Subcutaneous adipose tissue (tissue), 4 donors: ENCODE data around the gene E2F4. TPM values are rescaled to one million over a fixed set of nuclear protein-coding genes. Genes with fewer than 3 reads are reported as not detected.

Source experiments
- CTCF ChIP-seq: fragments of 450-650 bp; IDR thresholded peaks from one replicate; pipeline ENCODE4 v1.5.1; 2016; ENCODE audit warnings: low read depth, mild to moderate bottlenecking, control low read depth, antibody characterized with exemption, moderate library complexity
- total RNA-seq, 4 donors: library from RNA; depleted of rRNA; stranded (reverse); fragments of >200 nt; gene quantifications; one replicate each; pipeline ENCODE4 v1.1.0, GENCODE V29; 2016

E2F4 gene
- total RNA-seq, 4 donors from 2014 or later = 48.1 to 70.8 (median 58.9) TPM

GRCh38 chr16:67192781-67193361 is 916 bp downstream of the E2F4 start:
- TF ChIP-seq CTCF = no peak

DNA sequence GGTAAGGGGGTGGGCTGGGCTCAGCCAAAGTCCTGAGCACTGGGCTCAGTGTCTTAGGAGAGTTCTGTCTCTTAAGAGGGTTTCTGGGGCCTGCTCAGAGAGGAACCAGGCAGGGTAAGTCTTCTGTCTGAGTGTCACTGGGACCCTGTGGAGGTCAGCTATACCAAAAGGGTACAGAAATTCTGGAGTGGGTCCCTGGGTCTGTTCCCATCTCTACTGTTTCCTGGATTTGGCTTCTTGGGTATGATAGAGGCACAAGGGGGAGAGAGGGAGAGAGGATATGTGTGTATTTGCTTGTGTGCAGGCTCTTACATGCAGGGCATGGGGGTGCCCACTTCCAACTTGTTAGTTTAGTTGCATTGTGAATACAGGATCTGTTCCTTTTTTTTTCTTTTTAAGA is 1.6 kb downstream of the E2F4 start:
- TF ChIP-seq CTCF = no peak

- TF ChIP-seq CTCF = no peak
These were observed 2.3 kb downstream of the E2F4 start for GRCh38 chr16:67194260-67194659.

DNA sequence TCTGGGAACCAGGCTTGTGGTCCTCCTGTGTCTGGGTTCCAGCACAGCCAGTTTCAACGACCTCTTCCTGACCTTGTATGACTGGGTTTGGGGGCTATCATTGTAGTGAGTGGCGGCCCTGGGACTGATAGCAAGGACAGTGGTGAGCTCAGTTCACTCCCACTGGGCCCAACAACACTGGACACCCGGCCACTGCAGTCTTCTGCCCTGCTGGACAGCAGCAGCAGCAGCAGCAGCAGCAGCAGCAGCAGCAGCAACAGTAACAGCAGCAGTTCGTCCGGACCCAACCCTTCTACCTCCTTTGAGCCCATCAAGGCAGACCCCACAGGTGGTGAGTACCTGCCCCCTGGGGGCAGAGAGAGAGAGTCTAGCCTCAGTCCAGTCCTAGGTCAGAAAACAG is 3.7 kb downstream of the E2F4 start:
- no peak for TF ChIP-seq CTCF

- TF ChIP-seq CTCF = no peak
These were observed 4.9 kb downstream of the E2F4 start for GRCh38 chr16:67196881-67197280.

- no peak for TF ChIP-seq CTCF
These were observed 5.7 kb downstream of the E2F4 start for GRCh38 chr16:67197704-67198103.

- TF ChIP-seq CTCF = no peak
These were observed 6.3 kb downstream of the E2F4 start for GRCh38 chr16:67198238-67198734.
